Thyroid gland (tissue), 4 donors: ENCODE data around the gene COL7A1.

Experiments used
- CTCF ChIP-seq, 6 experiments: fragments of 200-600 bp in 3 of 6; fragments of 450-650 bp in 3 of 6; sonication (generic) in 3 of 6; IDR thresholded peaks; one replicate each; pipeline ENCODE4 v1.5.1; 2016 to 2019; ENCODE audit warnings: antibody characterized with exemption in 6 of 6, mild to moderate bottlenecking in 2 of 6, inconsistent platforms in 1 of 6, moderate library complexity in 1 of 6
- POLR2A ChIP-seq, 2 donors: fragments of 450-650 bp; IDR thresholded peaks; one replicate each; pipeline ENCODE4 v1.6.1; 2017; ENCODE audit warnings: antibody characterized with exemption in 2 of 2, mild to moderate bottlenecking in 2 of 2, moderate library complexity in 1 of 2

- TF ChIP-seq CTCF (IDR thresholded peaks at IDR 0.05) (no peak), POLR2A (IDR thresholded peaks at IDR 0.05) (no peak)
Observed at GRCh38 chr3:48532271-48532976, 62.7 kb downstream of the COL7A1 start.
